NCI-H82 treated with DMSO at 0.1 percent for 48 hours (cell line): ENCODE measurements around the gene RP2.

Experiments used
- DNase-seq: peaks from one replicate; lab custom pipeline; 2025; ENCODE audit not compliant: unreplicated experiment; lab: John Stamatoyannopoulos, UW

RP2 gene

GRCh38 chrX:46836701-46837557 lies at the start of gene RP2:
Gene RP2, plus strand, starts transcription at chrX:46837043. Its CDS starts 58 bp downstream, at chrX:46837101.
- peak; percentile 88 for DNase-seq

GRCh38 chrX:46788902-46789301 lies 47.9 kb upstream of the RP2 start:
- DNase-seq, result no peak

GRCh38 chrX:46791927-46792809 lies 44.7 kb upstream of the RP2 start:
- no peak for DNase-seq

DNA sequence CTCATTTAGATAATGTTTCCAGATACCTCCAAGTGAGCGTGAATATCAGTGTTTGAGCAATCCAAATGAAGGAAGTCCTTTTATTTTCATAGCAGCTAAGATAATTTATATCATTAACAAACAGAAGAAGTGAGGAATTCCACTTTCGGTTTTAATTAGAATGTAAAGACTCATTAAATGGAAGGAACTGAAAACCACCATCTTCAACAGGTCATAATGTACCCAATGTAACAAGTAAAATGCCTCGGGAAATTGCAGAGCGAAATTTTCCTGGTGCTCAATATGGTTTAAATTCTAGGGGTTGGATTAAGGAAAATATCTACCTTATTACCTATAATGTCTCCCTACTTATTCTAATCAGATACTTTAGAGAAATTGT lies 44.0 kb upstream of the RP2 start:
- no peak for DNase-seq

DNA sequence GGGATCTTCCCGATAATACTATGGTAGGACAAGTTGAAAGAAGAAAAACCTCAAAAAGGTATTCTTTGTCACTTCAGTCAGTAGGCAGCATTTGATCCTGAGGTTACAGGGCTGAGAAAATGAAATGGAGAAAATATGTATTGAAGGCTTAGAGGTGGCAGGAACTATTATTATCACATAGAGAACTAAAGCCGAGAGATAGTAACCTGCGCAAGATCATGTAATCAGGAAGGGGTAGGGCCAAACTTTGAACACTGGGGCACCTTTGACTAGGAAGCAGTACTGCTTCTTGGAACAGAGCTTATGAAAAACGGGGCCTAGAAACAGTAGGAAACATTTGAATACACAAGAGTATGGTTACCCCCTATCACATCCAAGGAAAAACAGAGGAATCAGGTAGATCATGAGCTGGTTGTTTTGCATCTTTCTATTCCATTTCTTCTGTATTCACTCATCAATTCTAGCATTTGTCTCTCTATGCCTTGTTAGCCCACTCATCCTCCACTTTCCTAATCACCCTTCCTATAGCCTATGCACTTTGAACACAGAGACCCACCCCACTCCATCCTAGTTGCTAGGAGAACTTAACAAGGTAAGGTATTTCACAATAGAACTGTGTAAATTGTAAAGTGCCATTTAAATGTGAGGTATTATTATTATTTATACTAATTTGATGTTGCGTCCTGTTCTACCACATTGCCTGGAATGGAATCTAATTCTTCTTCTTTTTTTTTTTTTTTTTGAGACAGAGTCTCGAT lies 43.3 kb upstream of the RP2 start:
- DNase-seq, result no peak

DNA sequence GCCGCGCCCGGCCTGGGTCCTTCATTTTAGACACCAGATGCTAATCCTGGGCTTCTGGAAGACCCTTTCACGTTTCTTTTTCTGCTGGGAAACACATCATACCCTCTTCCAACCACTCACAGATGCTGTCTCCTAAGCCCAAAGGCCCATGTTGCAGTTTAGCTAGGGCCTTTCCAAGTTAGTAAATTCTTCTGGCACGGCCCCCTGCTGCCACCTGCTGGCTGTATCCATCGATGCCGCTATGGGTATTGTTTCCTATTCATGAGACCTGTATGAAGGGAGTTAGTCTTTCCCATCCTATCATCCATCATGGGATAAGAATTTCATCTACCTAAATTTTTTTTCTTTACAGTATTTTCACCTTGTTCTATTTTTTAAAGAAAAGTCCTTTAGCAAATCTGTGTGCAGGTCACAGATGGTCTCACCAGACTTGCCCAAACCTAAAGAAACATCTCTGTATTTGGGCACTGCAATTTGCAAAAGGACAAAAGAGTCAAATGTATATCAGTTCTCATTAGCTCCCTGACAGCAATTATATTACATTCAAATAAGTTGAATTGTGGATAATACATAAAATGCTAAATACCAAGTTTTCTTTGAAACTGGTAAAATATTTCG lies 40.2 kb upstream of the RP2 start:
- DNase-seq, result peak; percentile 9

GRCh38 chrX:46803140-46803539 lies 33.7 kb upstream of the RP2 start:
- DNase-seq, result no peak

- DNase-seq, result no peak
Observed at GRCh38 chrX:46805270-46805669, 31.6 kb upstream of the RP2 start.

- DNase-seq, result no peak
Observed at GRCh38 chrX:46811121-46811520, 25.7 kb upstream of the RP2 start.

GRCh38 chrX:46812445-46812844 lies 24.4 kb upstream of the RP2 start:
- DNase-seq, result no peak

DNA sequence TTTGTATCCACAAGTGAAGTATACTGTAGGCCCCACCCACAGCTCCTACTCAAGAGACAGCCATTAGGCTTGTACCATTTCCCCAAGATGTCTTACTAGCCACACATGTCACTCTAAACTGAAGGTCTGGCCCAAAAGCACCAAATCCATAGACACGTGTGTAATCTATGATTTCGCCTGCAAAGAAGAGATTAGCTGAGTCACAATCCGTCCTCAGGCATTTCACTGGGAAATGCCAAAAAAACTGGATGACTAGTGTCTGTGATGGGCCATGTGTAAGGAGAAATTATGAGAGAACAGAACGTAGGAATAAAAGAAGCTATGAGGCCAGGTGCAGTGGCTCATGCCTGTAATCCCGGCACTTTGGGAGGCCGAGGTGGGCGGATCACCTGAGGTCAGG lies 21.9 kb upstream of the RP2 start:
- DNase-seq, result no peak

DNA sequence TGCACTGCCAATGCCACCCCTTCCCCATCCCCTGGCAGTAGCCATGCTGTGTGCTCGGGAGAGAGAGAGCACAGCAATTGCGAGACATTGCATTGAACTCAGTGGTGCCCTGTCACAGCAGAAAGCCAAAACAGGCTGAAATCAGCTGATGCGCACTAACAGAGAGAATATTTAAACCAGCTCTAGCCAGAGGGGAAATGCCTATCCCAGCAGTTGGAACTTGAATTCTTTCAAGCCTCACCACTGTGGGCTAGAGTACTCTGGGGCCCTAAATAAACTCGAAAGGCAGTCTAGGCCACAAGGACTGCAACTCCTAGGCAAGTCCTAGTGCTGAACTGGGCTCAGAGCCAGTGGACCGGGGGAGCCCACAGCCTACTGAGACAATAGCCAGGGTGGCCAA lies 17.7 kb upstream of the RP2 start:
- no peak for DNase-seq

- no peak for DNase-seq
Observed at GRCh38 chrX:46820391-46821100, 16.3 kb upstream of the RP2 start.

- no peak for DNase-seq
Observed at GRCh38 chrX:46823481-46823880, 13.4 kb upstream of the RP2 start.

DNA sequence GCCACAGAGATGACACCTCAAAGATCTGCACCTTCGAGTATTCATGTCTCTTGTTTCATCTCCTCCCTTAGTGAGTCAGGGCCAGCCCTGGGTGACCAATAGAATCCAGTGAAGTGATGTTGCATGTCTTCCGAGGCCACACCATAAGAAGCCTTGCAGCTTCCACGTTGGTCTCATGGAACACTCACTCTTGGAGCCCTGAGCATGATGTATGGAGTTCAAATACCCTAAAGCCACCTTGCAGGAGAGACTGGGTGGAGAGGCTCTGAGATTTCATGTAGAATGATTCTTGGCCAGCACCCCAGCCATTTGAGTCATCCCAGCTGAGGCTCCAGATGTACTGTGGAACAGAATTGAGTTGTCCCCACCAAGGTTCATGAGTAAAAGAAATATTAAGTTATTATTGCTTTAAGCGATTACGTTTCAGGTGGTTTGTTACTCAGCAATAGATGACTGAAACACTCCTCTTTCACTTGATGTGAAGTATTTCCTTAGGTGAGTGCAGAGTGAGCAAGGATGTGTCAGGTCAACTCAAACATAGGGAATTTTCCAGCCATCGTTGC lies 5.0 kb upstream of the RP2 start:
- no peak for DNase-seq

DNA sequence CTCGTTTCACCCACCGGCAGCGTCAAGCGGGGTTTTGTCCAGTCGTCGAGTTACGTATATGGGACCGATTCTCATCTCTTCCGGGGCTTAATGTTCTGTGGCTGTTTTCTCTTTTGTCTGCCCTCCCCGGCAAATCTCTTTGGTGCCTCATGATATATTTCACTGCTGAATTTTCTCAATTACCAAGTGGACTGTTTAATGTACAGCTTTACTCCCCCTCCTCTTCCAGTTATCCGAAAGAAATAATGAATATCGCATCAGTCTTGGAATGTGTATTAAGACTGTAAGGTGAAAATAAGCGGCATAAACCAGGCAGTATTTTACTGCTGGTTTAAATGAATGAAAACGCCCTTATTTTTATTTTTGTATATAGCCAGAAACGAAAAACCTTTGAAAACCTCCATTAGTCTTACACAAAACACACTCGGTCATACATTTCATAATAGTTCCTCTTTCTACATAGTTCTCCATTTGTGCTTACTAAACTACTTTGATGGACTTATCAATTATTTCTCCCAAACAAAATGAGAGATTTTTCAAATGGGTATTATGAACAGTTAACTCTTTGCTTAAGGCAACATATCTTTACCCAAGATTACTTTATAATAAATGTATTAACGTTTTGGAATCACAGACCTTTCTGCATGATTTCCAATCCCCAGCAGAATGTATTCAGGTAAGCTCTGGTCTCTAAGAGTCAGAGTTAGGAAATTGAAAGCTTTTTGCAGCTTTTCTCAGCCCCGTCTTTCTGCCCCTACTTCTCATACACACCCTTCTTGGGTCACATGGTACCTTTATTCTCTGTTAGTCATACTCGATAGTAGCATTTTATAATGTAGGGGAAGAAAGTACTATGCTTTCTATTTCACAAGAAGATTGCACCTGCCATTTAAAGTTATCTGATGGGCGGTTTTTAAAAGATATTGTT lies 979 bp downstream of the RP2 start:
- no peak for DNase-seq

DNA sequence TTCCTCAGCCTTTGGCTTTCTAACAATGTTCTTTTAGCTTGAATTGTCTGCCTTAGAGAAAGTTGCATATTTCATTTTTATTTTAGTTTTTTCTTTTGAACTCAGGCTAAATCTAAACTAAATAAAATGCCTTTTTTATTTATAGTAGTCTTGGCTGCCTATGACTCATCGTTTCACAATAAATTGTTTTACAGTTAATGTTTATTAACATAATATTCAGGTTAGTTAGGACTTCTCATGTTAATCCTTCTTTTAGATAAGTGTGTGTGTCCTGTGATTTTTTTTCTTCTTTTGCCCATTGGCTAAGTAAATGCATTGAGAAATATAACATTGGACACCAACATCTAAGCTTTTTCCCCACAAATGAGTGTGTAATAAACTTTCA lies 1.6 kb downstream of the RP2 start:
- no peak for DNase-seq

DNA sequence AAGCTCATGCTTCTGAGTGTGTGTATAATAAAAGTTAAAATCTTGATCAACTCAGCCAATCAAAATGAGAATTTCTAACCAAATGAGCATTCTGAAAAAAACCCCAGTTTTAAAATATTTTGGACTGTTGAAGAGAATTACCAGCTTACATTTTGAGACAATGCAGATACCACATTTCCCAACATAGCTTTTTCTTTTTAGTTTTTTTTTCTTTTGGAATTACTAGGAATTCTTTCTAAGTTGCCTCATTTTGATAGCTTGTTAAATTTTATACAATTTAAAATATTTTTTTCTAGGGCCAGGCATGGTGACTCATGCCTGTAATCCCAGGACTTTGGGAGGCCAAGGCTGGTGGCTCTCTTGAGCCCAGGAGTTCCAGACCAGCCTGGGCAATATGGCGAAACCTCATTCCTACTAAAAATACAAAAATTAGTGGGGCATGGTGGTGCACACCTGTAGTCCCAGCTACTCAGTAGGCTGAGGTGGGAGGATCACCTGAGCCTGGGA lies 2.2 kb downstream of the RP2 start:
- DNase-seq, result no peak

- no peak for DNase-seq
Observed at GRCh38 chrX:46840946-46841345, 4.1 kb downstream of the RP2 start.
